Measurements from ENCODE around the gene PPFIA3. TPM values are rescaled to one million over a fixed set of nuclear protein-coding genes. Genes with fewer than 3 reads are reported as not detected.
"Not testable (repeated sequence)": the region's sequence is repeated elsewhere in the genome, so short reads cannot be mapped to it uniquely, and the experiment has no call there.

The PPFIA3 gene
- polyA plus RNA-seq (2013, experiment 1 of 4) = 18.5 TPM
- 14.3 TPM for polyA plus RNA-seq (2013, experiment 2 of 4)
- polyA plus RNA-seq (2013, experiment 3 of 4) = 20.9 TPM
- 20.7 TPM for polyA plus RNA-seq (2013, experiment 4 of 4)

GRCh38 chr19:49119411-49120324, at the start of gene PPFIA3:
Gene PPFIA3, plus strand, starts transcription at chr19:49119544. Its CDS starts 8,330 bp downstream, at chr19:49127874.
- Histone ChIP-seq H3K36me3 (ENCODE audit: control insufficient read depth, insufficient read depth, low read length) (no peaks in the 10 kb centered on the region), H3K4me3 (ENCODE audit: insufficient read depth, low read depth, low read length) (peak within 1 kb of the TSS; percentile 65), H3K4me1 (ENCODE audit: control insufficient read depth, insufficient read depth, low read length) (peaks cover 11% of the 10 kb centered on the region), H3K27me3 (ENCODE audit: control insufficient read depth, insufficient read depth, low read length, poor library complexity, severe bottlenecking) (peaks cover 37% of the 10 kb centered on the region), H3K9me3 (ENCODE audit: control insufficient read depth, low read length) (no peaks in the 10 kb centered on the region), H3K27ac (ENCODE audit: insufficient read depth, low read depth, low read length, poor library complexity, severe bottlenecking) (no peak within 1 kb of the TSS)
- WGBS, 2 experiments = 1% methylated on average over 90 of the region's 90 CpGs

- 94% methylated on average over 21 of the region's 21 CpGs for WGBS, 2 experiments
- H3K27me3 ChIP-seq (ENCODE audit: control insufficient read depth, insufficient read depth, low read length, poor library complexity, severe bottlenecking) = peaks cover 83% of the 10 kb centered on the region
- H3K9me3 ChIP-seq (ENCODE audit: control insufficient read depth, low read length) = no peaks in the 10 kb centered on the region
- H3K4me1 ChIP-seq (ENCODE audit: control insufficient read depth, insufficient read depth, low read length) = peaks cover 9% of the 10 kb centered on the region
- no peaks in the 10 kb centered on the region for H3K36me3 ChIP-seq (ENCODE audit: control insufficient read depth, insufficient read depth, low read length)
- H3K4me3 ChIP-seq (ENCODE audit: insufficient read depth, low read depth, low read length) = no peak overlapping the region
- no peak overlapping the region for H3K27ac ChIP-seq (ENCODE audit: insufficient read depth, low read depth, low read length, poor library complexity, severe bottlenecking)
Observed at GRCh38 chr19:49070416-49070815, 48.9 kb upstream of the PPFIA3 start.

GRCh38 chr19:49071860-49072547, 47.3 kb upstream of the PPFIA3 start:
- Histone ChIP-seq H3K36me3 (ENCODE audit: control insufficient read depth, insufficient read depth, low read length) (no peaks in the 10 kb centered on the region), H3K9me3 (ENCODE audit: control insufficient read depth, low read length) (no peaks in the 10 kb centered on the region), H3K4me1 (ENCODE audit: control insufficient read depth, insufficient read depth, low read length) (no peaks in the 10 kb centered on the region), H3K27ac (ENCODE audit: insufficient read depth, low read depth, low read length, poor library complexity, severe bottlenecking) (no peak overlapping the region), H3K4me3 (ENCODE audit: insufficient read depth, low read depth, low read length) (no peak overlapping the region), H3K27me3 (ENCODE audit: control insufficient read depth, insufficient read depth, low read length, poor library complexity, severe bottlenecking) (peaks cover 67% of the 10 kb centered on the region)
- WGBS, 2 experiments = 26% methylated on average over 93 of the region's 93 CpGs

- Histone ChIP-seq H3K36me3 (ENCODE audit: control insufficient read depth, insufficient read depth, low read length) (no peaks in the 10 kb centered on the region), H3K27me3 (ENCODE audit: control insufficient read depth, insufficient read depth, low read length, poor library complexity, severe bottlenecking) (peaks cover 59% of the 10 kb centered on the region), H3K4me3 (ENCODE audit: insufficient read depth, low read depth, low read length) (no peak overlapping the region), H3K4me1 (ENCODE audit: control insufficient read depth, insufficient read depth, low read length) (no peaks in the 10 kb centered on the region), H3K27ac (ENCODE audit: insufficient read depth, low read depth, low read length, poor library complexity, severe bottlenecking) (no peak overlapping the region), H3K9me3 (ENCODE audit: control insufficient read depth, low read length) (no peaks in the 10 kb centered on the region)
- WGBS, 2 experiments = 72 to 76% methylated on average over 21 to 22 of the region's 23 CpGs
Observed at GRCh38 chr19:49073514-49074378, 45.6 kb upstream of the PPFIA3 start.

- H3K27ac ChIP-seq (ENCODE audit: insufficient read depth, low read depth, low read length, poor library complexity, severe bottlenecking); H3K4me3 ChIP-seq (ENCODE audit: insufficient read depth, low read depth, low read length); H3K4me1 ChIP-seq (ENCODE audit: control insufficient read depth, insufficient read depth, low read length); H3K9me3 ChIP-seq (ENCODE audit: control insufficient read depth, low read length); H3K36me3 ChIP-seq (ENCODE audit: control insufficient read depth, insufficient read depth, low read length): not testable (repeated sequence)
- peaks cover 47% of the 10 kb centered on the region for H3K27me3 ChIP-seq (ENCODE audit: control insufficient read depth, insufficient read depth, low read length, poor library complexity, severe bottlenecking)
- 24 to 32% methylated on average over 7 to 8 of the region's 9 CpGs for WGBS, 2 experiments
Observed at GRCh38 chr19:49074869-49075268, 44.5 kb upstream of the PPFIA3 start.

- Histone ChIP-seq H3K27ac (ENCODE audit: insufficient read depth, low read depth, low read length, poor library complexity, severe bottlenecking) (no peak overlapping the region), H3K9me3 (ENCODE audit: control insufficient read depth, low read length) (no peaks in the 10 kb centered on the region), H3K4me1 (ENCODE audit: control insufficient read depth, insufficient read depth, low read length) (no peaks in the 10 kb centered on the region), H3K36me3 (ENCODE audit: control insufficient read depth, insufficient read depth, low read length) (no peaks in the 10 kb centered on the region), H3K27me3 (ENCODE audit: control insufficient read depth, insufficient read depth, low read length, poor library complexity, severe bottlenecking) (peaks cover 10% of the 10 kb centered on the region), H3K4me3 (ENCODE audit: insufficient read depth, low read depth, low read length) (no peak overlapping the region)
- WGBS, 2 experiments = 85 to 90% methylated on average over 4 of the region's 4 CpGs
Observed at GRCh38 chr19:49080392-49080791, 39.0 kb upstream of the PPFIA3 start.

- peaks cover 10% of the 10 kb centered on the region for H3K27me3 ChIP-seq (ENCODE audit: control insufficient read depth, insufficient read depth, low read length, poor library complexity, severe bottlenecking)
- H3K27ac ChIP-seq (ENCODE audit: insufficient read depth, low read depth, low read length, poor library complexity, severe bottlenecking) = no peak overlapping the region
- no peaks in the 10 kb centered on the region for H3K36me3 ChIP-seq (ENCODE audit: control insufficient read depth, insufficient read depth, low read length)
- no peaks in the 10 kb centered on the region for H3K9me3 ChIP-seq (ENCODE audit: control insufficient read depth, low read length)
- 80 to 81% methylated on average over 1 of the region's 1 CpG for WGBS, 2 experiments
- H3K4me3 ChIP-seq (ENCODE audit: insufficient read depth, low read depth, low read length) = no peak overlapping the region
- no peaks in the 10 kb centered on the region for H3K4me1 ChIP-seq (ENCODE audit: control insufficient read depth, insufficient read depth, low read length)
Observed at GRCh38 chr19:49081273-49081672, 38.1 kb upstream of the PPFIA3 start.

GRCh38 chr19:49084206-49085019, 34.9 kb upstream of the PPFIA3 start:
- 80 to 84% methylated on average over 26 of the region's 26 CpGs for WGBS, 2 experiments

More at GRCh38 chr19:49084206-49085019, 34.9 kb upstream of the PPFIA3 start:
- H3K27me3 ChIP-seq (ENCODE audit: control insufficient read depth, insufficient read depth, low read length, poor library complexity, severe bottlenecking) = peaks cover 10% of the 10 kb centered on the region
- peaks cover 4% of the 10 kb centered on the region for H3K4me1 ChIP-seq (ENCODE audit: control insufficient read depth, insufficient read depth, low read length)
- peak overlapping the region; percentile 62 for H3K4me3 ChIP-seq (ENCODE audit: insufficient read depth, low read depth, low read length)
- no peaks in the 10 kb centered on the region for H3K9me3 ChIP-seq (ENCODE audit: control insufficient read depth, low read length)
- H3K27ac ChIP-seq (ENCODE audit: insufficient read depth, low read depth, low read length, poor library complexity, severe bottlenecking) = no peak overlapping the region
- H3K36me3 ChIP-seq (ENCODE audit: control insufficient read depth, insufficient read depth, low read length) = peaks cover 22% of the 10 kb centered on the region

Measured in ectodermal cell (in vitro differentiated cells).